ENCODE data around the gene NUCKS1.

Gene NUCKS1

GRCh38 chr1:205719015-205719414, 31.0 kb downstream of the NUCKS1 start:
- H3K4me3 ChIP-seq (ENCODE audit: low read depth, low read length): no peak overlapping the region
- DNase-seq (ENCODE audit: low read depth): no peak
- TF ChIP-seq, protein P1, sequence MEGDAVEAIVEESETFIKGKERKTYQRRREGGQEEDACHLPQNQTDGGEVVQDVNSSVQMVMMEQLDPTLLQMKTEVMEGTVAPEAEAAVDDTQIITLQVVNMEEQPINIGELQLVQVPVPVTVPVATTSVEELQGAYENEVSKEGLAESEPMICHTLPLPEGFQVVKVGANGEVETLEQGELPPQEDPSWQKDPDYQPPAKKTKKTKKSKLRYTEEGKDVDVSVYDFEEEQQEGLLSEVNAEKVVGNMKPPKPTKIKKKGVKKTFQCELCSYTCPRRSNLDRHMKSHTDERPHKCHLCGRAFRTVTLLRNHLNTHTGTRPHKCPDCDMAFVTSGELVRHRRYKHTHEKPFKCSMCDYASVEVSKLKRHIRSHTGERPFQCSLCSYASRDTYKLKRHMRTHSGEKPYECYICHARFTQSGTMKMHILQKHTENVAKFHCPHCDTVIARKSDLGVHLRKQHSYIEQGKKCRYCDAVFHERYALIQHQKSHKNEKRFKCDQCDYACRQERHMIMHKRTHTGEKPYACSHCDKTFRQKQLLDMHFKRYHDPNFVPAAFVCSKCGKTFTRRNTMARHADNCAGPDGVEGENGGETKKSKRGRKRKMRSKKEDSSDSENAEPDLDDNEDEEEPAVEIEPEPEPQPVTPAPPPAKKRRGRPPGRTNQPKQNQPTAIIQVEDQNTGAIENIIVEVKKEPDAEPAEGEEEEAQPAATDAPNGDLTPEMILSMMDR (IDR thresholded peaks at IDR 0.05; ENCODE audit: control insufficient read depth, extremely low read depth, insufficient read depth): no peak

GRCh38 chr1:205716371-205717132, 33.4 kb downstream of the NUCKS1 start:
- H3K4me3 ChIP-seq (ENCODE audit: low read depth, low read length): no peak overlapping the region
- TF ChIP-seq, protein P1 (IDR thresholded peaks at IDR 0.05; ENCODE audit: control insufficient read depth, extremely low read depth, insufficient read depth): no peak
- DNase-seq (ENCODE audit: low read depth): no peak

- H3K4me3 ChIP-seq (ENCODE audit: low read depth, low read length): no peak overlapping the region
- no peak for DNase-seq (ENCODE audit: low read depth)
- TF ChIP-seq, protein P1 (IDR thresholded peaks at IDR 0.05; ENCODE audit: control insufficient read depth, extremely low read depth, insufficient read depth): no peak
Measured at GRCh38 chr1:205715628-205716027, 34.4 kb downstream of the NUCKS1 start.

GRCh38 chr1:205714906-205715246, 35.1 kb downstream of the NUCKS1 start:
- no peak for DNase-seq (ENCODE audit: low read depth)
- TF ChIP-seq, protein P1 (IDR thresholded peaks at IDR 0.05; ENCODE audit: control insufficient read depth, extremely low read depth, insufficient read depth): no peak
- no peak overlapping the region for H3K4me3 ChIP-seq (ENCODE audit: low read depth, low read length)

GRCh38 chr1:205714190-205714905, 35.6 kb downstream of the NUCKS1 start:
- TF ChIP-seq, protein P1 (IDR thresholded peaks at IDR 0.05; ENCODE audit: control insufficient read depth, extremely low read depth, insufficient read depth): no peak
- DNase-seq (ENCODE audit: low read depth): no peak
- H3K4me3 ChIP-seq (ENCODE audit: low read depth, low read length): no peak overlapping the region

- DNase-seq (ENCODE audit: low read depth): peak; percentile 85
- TF ChIP-seq, protein P1 (IDR thresholded peaks at IDR 0.05; ENCODE audit: control insufficient read depth, extremely low read depth, insufficient read depth): peak; percentile 96
- H3K4me3 ChIP-seq (ENCODE audit: low read depth, low read length): no peak overlapping the region
Measured at GRCh38 chr1:205711105-205712048, 38.6 kb downstream of the NUCKS1 start.

All from LNCaP clone FGC (cell line).